Glomerular visceral epithelial cell (primary cell): ENCODE results near the gene RBMY1J.
"Not testable (repeated sequence)": the region's sequence is repeated elsewhere in the genome, so short reads cannot be mapped to it uniquely, and the experiment has no call there.

Source experiments
- DNase-seq: peaks from one replicate; pipeline ENCODE4 v3.0.0-alpha.2; 2016; ENCODE audit errors: extremely low spot score

RBMY1J gene

DNA sequence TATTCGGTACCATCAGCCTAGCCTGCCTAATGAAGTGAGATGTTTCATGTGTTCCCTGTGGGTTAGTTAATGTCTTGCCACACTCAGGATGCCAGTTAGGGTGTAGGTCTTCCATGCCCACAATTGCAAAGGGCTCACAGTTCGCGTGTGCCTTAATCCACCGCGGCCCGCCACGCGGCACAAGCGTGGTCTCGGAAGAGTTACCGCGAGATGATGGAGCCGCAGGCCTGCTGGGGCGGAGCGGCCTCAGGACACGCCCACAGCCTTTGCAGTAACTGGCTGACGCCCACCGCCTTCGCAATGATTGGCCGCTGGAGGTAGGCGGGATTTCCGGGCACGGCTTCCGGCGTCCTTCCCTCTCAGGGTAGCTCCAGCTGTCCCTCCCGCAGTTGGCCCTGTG is at the start of gene RBMY1J:
Gene RBMY1J (plus strand): TSS at position 301 of the 400 bp plus-strand sequence. CDS start 2,038 bp downstream, outside the sequence.
- DNase-seq: not testable (repeated sequence)

DNA sequence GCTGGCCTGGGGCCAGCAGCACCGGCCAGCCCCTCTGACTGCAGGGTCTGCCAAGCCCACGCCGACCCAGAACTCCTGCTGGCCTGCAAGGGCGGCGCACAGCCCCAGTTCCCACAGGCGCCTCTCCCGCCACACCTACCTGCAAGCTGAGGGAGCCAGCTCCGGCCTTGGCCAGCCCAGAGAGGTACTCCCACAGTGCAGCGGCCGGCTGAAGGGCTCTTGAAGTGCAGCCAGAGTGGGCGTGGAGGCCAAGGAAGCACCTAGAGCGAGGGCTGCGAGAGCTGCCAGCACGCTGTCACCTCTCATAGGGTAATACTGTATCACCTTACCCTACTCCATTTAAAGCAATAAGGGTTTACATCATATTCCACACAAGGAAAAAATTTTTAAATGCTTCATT is 35.8 kb upstream of the RBMY1J start:
- DNase-seq: no peak

DNA sequence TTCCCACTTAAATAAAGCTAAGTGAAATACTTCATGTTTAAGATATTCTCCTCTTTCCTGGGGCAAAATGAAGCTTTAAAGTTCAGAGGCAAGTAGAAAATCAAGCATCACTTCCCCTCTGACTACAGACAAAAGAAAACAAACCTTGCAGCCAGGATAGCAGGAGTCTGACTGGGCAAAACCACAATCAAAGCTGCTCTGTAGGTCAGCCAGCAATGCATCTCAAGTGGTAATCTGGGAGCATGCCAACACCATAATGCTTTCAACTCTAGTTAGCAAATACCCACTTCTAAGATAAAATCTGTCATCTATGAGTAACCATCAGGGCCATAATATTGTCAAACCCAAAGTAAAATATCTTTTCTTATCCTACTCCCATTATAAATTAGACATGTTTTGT is 32.6 kb upstream of the RBMY1J start:
- DNase-seq: peak; percentile 58

DNA sequence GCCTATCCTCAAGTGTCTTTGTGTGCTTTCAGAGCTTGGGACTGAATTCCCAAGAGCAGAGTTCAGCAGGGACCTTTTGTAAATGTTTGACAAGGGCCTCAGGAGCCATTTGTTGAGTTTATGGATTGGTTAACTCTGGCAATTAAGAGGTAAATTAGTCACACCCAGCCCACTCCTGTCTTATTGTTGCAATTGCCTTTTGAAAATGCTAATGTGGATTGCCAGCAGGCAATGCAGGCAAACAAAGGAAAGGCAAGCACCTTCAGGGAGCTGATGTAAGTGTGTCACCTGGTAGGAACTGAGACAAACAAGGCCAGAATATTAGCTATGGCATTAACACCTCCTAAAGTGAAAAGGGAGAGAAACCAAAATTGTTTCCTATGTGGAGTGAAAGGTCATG is 29.7 kb upstream of the RBMY1J start:
- DNase-seq: no peak

DNA sequence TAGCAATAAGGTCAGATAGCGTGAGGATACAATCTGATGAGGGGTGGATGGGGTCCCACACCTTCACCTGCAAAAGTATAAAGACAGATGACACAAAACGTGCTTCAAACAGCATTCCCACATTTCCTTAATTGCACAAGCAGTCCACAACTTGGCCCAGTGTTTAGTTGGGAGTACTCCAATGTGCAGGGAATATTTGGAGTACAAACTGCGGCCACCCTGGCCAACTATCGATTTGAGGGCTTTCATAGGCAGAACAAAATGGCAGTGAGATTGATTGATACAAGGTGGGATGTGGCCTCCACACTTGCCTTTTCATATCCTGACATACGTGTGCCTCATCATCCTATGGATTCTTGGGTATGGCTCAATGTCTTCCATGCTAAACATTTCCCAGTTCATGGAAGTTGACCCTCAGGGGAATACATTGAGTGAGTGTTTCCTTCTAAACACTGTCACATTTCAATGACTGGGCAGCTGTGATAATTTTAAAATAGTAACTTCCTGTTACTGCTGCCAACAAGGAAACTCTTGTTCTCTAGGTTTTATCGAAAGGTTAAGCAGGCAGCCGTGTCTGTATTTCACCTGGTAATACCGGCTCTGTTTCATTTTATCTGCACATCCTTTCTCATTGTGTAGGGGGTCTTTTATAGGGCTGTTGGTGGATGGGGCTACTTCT is 41.6 kb downstream of the RBMY1J start:
- DNase-seq: not testable (repeated sequence)

DNA sequence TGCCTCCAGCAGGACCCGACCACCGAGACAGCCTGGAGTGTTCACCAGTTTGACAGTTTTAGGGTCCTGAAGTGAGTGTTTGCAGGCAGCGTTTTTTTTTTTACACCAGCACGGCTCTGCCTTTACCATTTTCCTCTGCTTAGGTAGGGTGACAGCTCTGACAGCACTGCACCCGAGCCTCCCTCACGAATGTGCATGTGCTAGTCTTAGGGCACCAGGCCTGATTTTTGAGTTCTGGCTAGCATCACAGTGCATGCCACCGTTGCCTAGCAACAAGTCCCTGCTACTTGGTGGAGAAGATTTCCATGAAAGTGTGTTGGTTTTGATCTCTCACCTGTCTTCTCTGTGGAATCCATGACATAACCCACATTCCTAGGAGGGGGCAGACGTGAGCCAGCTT is 52.3 kb downstream of the RBMY1J start:
- DNase-seq: not testable (repeated sequence)

DNA sequence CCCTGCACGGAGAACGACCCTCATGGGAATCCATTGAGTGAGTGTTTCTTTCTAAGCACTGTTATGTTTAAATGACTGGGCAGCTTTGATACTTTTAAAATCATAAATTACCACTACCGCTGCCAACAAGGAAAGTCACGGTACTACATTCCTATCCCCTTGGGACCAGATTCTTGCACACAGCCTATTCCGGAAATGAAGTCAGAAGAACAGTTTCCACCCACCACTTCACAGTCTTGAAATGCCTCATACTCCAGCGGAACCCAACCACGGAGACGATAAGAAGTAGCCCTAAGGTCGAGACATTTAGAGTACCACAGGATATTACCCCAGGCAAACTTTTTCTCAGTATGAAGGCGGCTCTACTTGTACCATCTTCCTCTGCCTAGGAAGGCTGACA is 58.8 kb downstream of the RBMY1J start:
- not testable (repeated sequence) for DNase-seq
